NCI-H446 (cell line): Measurements from ENCODE around the gene DOCK3.
"Not testable (repeated sequence)": the region's sequence is repeated elsewhere in the genome, so short reads cannot be mapped to it uniquely, and the experiment has no call there.

ENCODE experiments used
- DNase-seq, 2 experiments: peaks; one replicate each; lab custom pipeline; 2025; lab: John Stamatoyannopoulos, UW

The DOCK3 gene

GRCh38 chr3:50651920-50652529 is 22.7 kb upstream of the DOCK3 start:
- no peak for DNase-seq

DNA sequence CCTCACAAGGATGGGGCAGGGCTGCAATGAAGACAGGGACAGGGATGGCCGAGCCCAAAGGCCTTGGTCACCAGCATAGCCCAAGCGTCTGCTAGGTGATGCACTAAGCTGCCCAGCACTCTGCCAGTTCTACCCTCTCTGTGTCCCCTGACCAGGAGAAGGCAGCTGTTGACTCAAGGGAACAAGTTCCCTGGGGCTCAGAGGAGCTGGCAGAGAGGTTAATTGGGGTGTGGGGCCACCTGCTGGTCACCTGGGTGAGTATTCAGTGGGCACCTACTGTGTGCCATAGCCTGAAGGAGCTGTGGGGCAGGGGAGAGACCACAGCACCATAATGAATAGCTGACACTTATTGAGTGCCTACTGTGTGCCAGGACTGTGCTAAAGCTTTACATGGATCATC is 22.0 kb upstream of the DOCK3 start:
- DNase-seq = no peak

DNA sequence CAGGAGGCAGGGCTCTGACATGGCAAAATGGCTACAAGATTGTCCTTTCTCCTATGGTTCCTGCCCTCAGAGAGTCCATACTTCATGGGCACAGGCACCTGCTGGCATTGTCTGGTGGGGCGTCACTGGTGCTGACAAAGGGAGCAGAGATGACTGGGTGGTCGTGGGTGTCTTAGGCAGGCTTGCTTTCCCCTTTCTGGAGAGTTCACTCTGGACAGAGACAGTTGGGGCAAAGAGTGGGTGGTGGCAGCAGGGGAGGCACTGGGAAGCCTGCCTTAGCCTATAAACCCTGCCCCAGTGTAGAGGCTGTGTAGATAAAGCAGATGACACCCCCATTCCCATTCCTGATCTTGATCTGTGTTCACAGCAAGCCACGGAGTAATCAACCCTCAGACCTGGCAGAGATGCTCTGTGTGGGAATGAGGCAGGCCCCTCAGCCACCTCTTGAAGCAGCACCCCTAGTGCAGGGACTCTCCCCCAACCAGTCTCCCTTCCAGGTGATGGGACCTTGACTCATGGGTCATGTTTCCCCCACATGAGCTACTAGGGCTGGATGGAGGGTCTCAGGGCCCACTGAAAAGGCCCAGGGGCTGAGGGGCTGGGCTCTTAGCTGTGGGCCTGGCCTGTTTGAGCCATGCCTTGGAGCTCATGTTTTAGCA is 20.7 kb upstream of the DOCK3 start:
- DNase-seq = no peak

GRCh38 chr3:50655009-50655830 is 19.5 kb upstream of the DOCK3 start:
- no peak for DNase-seq

- DNase-seq = no peak
These were observed 18.1 kb upstream of the DOCK3 start for GRCh38 chr3:50656417-50657195.

DNA sequence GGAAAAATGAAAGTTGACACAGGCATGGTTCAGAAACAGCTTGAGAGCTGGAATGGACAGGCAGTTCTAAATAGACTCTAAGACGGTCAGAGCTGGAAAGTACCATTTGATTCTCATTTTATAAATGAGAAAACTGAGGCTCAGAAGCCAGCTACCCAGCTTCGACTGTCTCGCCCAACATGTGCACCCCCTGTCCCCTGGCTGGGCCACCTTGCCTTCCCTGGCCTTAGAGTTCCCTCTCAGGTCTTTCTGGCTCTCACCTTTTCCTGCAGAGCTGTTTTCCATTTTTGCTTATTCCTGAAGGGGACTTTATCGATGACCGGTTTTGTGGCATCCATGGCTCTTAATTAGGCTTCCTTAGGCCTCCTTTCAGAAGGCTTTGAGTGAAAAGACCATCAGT is 17.3 kb upstream of the DOCK3 start:
- DNase-seq = no peak

DNA sequence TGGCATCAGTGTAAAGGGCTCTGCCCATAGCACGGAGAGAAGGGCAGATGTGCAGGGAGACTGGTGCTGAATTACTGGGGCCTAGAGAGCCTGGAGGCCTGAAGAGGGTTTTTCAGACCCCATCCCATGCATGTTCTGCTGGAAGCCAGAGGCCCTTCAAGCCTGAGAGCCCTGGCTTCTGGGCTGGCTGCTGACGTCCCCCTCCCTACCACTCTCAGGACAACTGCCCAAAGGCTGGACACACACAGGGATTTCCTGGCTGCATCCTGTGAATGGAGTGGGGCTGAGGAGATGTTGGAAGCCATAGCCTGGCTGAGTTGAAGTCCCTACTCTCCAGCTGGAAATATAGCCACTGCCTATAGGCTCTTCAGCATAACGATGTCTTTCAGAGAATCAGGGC is 16.9 kb upstream of the DOCK3 start:
- DNase-seq = no peak

DNA sequence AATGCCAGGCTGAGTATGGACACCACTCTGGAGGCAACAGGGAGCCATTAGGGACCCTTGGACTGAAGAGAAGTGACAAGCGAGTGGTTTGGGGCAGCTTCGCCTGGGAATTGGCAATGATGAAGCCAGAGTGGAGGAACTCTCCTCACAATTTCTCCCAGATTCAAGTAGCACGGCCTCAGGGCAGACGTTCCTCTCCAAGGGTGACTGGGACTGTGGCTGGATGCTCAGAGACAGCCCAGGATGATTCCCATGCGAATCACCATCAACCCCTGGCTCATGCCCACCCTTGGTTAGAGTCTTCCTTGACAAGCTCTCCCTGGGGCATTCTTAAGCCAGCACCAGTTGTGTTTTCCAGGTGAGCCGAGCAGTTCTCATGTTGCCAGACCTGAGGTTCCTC is 16.3 kb upstream of the DOCK3 start:
- no peak for DNase-seq

DNA sequence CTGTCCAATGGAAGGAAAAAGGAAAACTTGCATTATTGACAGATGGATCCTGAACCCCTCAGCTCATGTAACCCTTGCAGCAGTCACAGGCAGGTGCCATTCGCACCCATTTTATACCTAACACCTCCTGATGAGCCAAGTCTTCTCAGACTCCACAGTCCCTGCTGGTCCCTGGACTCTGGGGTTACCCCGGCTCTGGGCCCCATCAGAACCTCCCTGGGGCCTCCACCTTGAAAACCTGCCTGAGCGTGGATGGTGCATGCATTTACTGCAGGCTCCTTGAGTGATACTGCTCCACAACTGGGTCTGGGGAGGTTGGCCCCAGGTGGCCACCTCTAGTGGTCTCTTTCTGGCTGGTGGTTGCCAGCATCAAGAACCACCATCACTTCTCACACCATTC is 15.9 kb upstream of the DOCK3 start:
- no peak for DNase-seq

DNA sequence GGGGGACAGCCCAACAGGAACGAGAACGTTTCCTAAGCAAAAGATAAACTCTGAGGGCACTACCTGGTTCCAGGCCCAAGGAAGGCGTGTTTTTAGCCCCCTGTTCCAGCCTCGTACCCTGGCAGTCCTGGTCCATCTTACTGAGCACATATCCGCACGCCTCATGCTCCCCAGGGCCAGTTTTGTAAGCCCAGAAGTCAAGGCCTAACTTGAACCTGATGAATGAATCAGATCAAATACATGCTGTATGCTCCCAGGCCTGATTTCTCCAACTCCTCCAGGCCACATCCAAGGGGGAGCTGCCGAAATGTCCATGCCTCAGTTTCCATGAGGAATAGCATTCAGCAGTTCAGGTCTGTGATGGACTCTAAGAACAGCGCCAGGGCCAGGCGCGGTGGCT is 14.3 kb upstream of the DOCK3 start:
- DNase-seq = no peak

DNA sequence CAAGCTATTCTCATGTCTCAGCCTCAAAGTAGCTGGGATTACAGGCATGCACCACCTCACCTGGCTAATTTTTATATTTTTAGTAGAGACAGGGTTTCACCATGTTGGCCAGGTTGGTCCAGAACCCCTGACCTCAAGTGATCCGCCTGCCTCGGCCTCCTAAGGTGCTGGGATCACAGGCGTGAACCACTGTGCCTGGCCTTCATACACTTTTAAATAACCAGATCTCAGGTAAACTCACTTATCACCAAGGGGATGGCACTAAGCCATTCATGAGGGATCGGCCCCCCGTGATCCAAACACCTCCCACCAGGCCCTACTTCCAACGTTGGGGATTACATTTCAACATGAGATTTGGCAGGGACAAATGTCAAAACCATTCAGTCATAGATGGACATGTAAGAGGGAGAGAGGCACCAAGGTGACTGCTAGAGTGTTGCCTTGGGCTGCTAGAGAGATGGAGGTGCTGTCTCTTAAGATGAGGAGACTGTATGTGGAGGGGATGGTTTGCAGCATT is 13.3 kb upstream of the DOCK3 start:
- no peak for DNase-seq

GRCh38 chr3:50662408-50662807 is 12.3 kb upstream of the DOCK3 start:
- DNase-seq = no peak

GRCh38 chr3:50665081-50665840 is 9.5 kb upstream of the DOCK3 start:
- DNase-seq = no peak

GRCh38 chr3:50665841-50666115 is 8.9 kb upstream of the DOCK3 start:
- not testable (repeated sequence) for DNase-seq

GRCh38 chr3:50666837-50667236 is 7.9 kb upstream of the DOCK3 start:
- DNase-seq = no peak

DNA sequence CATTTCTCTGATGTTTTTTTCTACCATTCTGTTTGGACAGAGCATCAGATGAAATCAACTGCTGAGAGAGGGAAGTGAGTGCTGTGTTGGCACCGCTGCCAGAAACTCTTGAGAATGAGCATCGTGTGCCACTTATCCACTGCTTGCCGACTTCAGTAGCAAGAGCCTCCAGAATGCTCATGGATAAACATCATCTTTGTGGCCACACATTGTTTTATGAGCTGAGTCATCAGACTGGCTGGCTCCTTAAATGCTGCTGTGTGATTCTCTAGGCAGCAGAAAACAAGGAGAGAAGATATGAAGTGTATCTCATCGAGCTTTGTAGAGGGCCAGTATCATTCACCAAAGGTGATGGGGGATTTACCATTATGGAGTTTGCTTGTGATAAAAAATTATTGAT is 3.4 kb upstream of the DOCK3 start:
- peak in 1 of 2 experiments; percentile 16 for DNase-seq

DNA sequence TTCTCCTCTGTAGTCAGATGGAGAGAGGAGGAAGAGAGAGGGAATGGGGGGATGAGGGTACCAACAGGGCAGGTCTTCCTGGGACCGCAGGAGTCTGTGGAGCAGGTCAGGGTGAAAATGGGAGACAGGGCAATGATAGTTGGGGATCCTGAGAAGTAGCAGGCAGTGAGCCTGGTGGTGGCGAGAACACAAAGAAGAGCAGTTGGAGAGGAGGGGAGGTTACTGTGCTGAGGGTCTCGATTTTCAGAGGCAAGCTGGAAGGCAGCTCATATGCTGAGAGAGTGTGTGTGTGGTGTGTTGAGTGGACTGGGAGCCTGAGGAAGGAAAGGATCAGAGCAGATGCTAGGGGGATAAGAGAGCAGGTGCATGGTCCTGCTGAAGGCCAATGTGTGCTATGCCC is 2.1 kb upstream of the DOCK3 start:
- no peak for DNase-seq

GRCh38 chr3:50673931-50674330 is 796 bp upstream of the DOCK3 start:
- DNase-seq = no peak

GRCh38 chr3:50675179-50676030 is 678 bp downstream of the DOCK3 start:
- DNase-seq = peak in 1 of 2 experiments; percentile 17

- no peak for DNase-seq
These were observed 1.4 kb downstream of the DOCK3 start for GRCh38 chr3:50676031-50676705.
